ENCODE measurements around the gene SUN3. TPM values are rescaled to one million over a fixed set of nuclear protein-coding genes. Genes with fewer than 3 reads are reported as not detected.
A peak's percentile ranks its signal among the peaks of the same experiment; 100 is the strongest.

The SUN3 gene
- total and polyA plus RNA-seq, 9 donors = not detected

GRCh38 chr7:48040944-48041652 lies 12.2 kb upstream of the SUN3 start:
- Histone ChIP-seq H3K36me3 (no peaks in the 10 kb centered on the region), H3K4me1 (ENCODE audit: insufficient read depth) (no peaks in the 10 kb centered on the region), H3K27ac (no peak overlapping the region), H3K27me3 (no peaks in the 10 kb centered on the region), H3K9me3 (no peaks in the 10 kb centered on the region), H3K4me3 (no peak overlapping the region)
- no peak for TF ChIP-seq POLR2A (IDR thresholded peaks at IDR 0.05)
- TF ChIP-seq, protein P1, sequence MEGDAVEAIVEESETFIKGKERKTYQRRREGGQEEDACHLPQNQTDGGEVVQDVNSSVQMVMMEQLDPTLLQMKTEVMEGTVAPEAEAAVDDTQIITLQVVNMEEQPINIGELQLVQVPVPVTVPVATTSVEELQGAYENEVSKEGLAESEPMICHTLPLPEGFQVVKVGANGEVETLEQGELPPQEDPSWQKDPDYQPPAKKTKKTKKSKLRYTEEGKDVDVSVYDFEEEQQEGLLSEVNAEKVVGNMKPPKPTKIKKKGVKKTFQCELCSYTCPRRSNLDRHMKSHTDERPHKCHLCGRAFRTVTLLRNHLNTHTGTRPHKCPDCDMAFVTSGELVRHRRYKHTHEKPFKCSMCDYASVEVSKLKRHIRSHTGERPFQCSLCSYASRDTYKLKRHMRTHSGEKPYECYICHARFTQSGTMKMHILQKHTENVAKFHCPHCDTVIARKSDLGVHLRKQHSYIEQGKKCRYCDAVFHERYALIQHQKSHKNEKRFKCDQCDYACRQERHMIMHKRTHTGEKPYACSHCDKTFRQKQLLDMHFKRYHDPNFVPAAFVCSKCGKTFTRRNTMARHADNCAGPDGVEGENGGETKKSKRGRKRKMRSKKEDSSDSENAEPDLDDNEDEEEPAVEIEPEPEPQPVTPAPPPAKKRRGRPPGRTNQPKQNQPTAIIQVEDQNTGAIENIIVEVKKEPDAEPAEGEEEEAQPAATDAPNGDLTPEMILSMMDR (IDR thresholded peaks at IDR 0.05) = no peak
- no peak for TF ChIP-seq EP300 (IDR thresholded peaks at IDR 0.05)
- DNase-seq = no peak
- WGBS, 3 donors = 88 to 94% (median 89%) methylated on average over 18 of the region's 18 CpGs
- intact Hi-C loops (cut with DNase I) = no loop called here

DNA sequence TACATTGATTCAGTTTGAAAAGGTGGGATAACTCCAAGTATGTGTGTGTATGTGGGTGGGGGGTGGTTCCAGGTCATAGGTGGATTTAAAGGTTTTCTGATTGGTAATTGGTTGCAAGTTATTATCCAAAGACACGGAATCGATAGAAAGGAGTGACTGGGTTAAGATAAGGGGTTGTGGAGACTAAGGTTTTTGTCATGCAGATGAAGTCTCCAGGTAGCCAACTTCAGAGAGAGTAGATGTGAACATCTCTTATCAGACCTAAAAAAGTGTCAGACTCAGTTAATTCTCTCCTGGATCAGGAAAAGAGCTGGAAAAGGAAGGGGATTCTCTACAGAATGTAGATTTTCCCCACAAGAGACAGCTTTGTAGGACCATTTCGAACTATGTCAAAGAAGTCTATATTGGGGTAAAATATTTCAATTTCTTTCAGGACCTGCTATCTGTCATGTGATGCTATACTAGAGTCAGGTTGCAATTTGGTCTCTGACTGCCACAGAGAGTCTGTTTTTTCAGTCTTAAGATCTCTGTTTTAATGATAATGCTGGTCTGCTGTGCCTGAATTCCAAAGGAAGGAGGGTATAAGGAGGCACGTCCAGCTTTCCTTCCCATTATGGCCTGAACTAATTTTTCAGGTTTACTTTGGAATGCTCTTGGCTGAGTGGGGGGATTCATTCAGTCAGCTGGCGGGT lies 10.1 kb upstream of the SUN3 start:
- WGBS, 3 donors = 41 to 47% (median 45%) methylated on average over 5 of the region's 5 CpGs
- Histone ChIP-seq H3K36me3 (no peaks in the 10 kb centered on the region), H3K27me3 (no peaks in the 10 kb centered on the region), H3K4me1 (ENCODE audit: insufficient read depth) (peaks cover 11% of the 10 kb centered on the region), H3K27ac (no peak overlapping the region), H3K4me3 (no peak overlapping the region), H3K9me3 (no peaks in the 10 kb centered on the region)
- DNase-seq = no peak
- intact Hi-C loops (cut with DNase I) = no loop called here
- TF ChIP-seq POLR2A (IDR thresholded peaks at IDR 0.05) (no peak), EP300 (IDR thresholded peaks at IDR 0.05) (no peak)
- TF ChIP-seq, protein P1 (IDR thresholded peaks at IDR 0.05) = no peak

GRCh38 chr7:48035967-48036478 lies 7.1 kb upstream of the SUN3 start:
- H3K4me3 ChIP-seq = peak overlapping the region; percentile 35
- DNase-seq = peak in 4 of 5 donors; percentile 18 to 62 (median 39)
- no peaks in the 10 kb centered on the region for H3K9me3 ChIP-seq
- peaks cover 11% of the 10 kb centered on the region for H3K4me1 ChIP-seq (ENCODE audit: insufficient read depth)
- no peaks in the 10 kb centered on the region for H3K27me3 ChIP-seq
- intact Hi-C loops (cut with DNase I) = no loop called here
- WGBS, 3 donors = 1 to 2% (median 1%) methylated on average over 42 of the region's 42 CpGs
- TF ChIP-seq EP300 (IDR thresholded peaks at IDR 0.05) (no peak), POLR2A (IDR thresholded peaks at IDR 0.05) (no peak)
- TF ChIP-seq, protein P1 (IDR thresholded peaks at IDR 0.05) = no peak
- H3K36me3 ChIP-seq = no peaks in the 10 kb centered on the region
- no peak overlapping the region for H3K27ac ChIP-seq

DNA sequence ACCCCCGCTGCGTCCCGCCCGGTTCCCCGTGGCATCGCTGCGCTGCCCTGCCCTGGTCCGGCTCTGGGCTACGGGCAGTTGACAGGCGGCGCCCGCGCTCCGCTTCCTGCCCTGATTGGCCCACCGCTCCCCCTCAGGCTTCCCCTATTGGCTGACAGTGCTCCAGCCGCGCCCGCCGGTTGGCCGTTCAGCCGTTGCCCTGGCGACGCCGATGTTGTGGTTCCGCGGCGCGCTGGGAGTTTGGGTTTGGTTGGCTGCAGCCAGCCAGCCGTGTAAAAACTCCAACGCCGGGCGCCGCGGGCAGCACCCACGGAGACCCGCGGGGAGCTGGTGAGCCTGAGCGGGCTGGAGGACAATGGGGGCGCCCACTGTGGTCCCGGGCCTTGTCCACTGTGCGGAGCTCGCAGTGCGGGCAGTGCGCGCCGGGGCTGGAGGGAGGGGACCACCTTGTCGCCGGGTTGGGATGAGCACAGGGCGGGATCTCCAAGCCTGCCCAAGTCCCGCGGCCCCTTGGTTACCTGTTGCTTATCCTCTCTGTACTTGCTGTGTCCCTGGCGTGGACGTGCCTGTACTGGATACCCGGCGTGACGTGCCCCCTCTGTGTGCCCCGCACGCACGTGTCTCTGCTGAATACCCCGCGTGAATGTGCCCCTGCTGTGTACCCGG lies 6.5 kb upstream of the SUN3 start, which contains the start of gene C7orf57:
Gene C7orf57 (plus strand): TSS at position 243 of the 666 bp plus-strand sequence. CDS start 766 bp downstream, outside the sequence.
- no peaks in the 10 kb centered on the region for H3K36me3 ChIP-seq
- TF ChIP-seq, protein P1 (IDR thresholded peaks at IDR 0.05) = peak in 1 of 3 donors; percentile 24
- no peak for TF ChIP-seq EP300 (IDR thresholded peaks at IDR 0.05)
- no peak for TF ChIP-seq POLR2A (IDR thresholded peaks at IDR 0.05)
- no peaks in the 10 kb centered on the region for H3K27me3 ChIP-seq
- WGBS, 3 donors = 1 to 2% (median 1%) methylated on average over 49 to 62 of the region's 62 CpGs
- H3K27ac ChIP-seq = no peak within 1 kb of the TSS
- H3K9me3 ChIP-seq = no peaks in the 10 kb centered on the region
- intact Hi-C loops (cut with DNase I) = no loop called here
- H3K4me3 ChIP-seq = peak within 1 kb of the TSS; percentile 35
- peaks cover 11% of the 10 kb centered on the region for H3K4me1 ChIP-seq (ENCODE audit: insufficient read depth)
- peak; percentile 68 to 90 (median 80) for DNase-seq
